ENCODE data around the gene FGF1.

DNA sequence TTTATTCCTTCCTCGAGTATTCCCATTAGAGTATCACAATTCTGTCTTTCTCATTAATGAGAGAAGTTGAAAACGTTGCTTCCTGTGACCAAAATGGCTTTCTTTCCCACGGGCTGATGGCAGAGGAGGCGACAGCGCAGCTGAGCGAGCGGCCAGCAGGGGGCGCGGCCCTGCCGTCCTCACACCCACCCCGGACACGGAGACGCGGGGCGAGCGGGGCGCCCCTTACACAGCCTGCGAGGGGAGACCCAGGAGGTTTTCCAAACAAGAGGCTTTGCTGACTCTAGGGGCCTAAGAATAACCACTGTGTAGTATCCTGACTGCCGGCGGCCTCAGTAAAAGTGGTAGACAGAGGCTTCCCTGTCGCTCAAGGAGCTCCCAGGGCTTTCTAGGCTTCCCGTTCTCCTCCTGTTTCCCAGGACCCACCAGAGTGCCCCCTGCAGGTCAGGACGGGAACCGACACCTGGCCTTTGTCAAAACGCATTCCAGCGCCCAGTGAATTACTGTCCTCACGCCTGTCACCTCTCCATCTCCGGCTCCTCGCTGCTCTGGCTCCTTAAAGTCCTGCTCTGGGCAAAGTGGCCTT is 27.3 kb upstream of the FGF1 start:
- no peak for TF ChIP-seq POLR2A (IDR thresholded peaks at IDR 0.05)
- TF ChIP-seq, protein P1, sequence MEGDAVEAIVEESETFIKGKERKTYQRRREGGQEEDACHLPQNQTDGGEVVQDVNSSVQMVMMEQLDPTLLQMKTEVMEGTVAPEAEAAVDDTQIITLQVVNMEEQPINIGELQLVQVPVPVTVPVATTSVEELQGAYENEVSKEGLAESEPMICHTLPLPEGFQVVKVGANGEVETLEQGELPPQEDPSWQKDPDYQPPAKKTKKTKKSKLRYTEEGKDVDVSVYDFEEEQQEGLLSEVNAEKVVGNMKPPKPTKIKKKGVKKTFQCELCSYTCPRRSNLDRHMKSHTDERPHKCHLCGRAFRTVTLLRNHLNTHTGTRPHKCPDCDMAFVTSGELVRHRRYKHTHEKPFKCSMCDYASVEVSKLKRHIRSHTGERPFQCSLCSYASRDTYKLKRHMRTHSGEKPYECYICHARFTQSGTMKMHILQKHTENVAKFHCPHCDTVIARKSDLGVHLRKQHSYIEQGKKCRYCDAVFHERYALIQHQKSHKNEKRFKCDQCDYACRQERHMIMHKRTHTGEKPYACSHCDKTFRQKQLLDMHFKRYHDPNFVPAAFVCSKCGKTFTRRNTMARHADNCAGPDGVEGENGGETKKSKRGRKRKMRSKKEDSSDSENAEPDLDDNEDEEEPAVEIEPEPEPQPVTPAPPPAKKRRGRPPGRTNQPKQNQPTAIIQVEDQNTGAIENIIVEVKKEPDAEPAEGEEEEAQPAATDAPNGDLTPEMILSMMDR (IDR thresholded peaks at IDR 0.05) = peak; percentile 93 to 99 (median 96)

Data from ovary (tissue), 3 donors.